HFFc6 (cell line): ENCODE results near the gene SLC22A2. TPM values are rescaled to one million over a fixed set of nuclear protein-coding genes. Genes with fewer than 3 reads are reported as not detected.

Experiments
- DNase-seq: peaks from one replicate; pipeline ENCODE4 v3.0.0-alpha.2; 2018
- H3K27ac Mint-ChIP-seq: 2 replicates; pipeline ENCODE4 v1.8.0; 2020; ENCODE audit warnings: mild to moderate bottlenecking, mixed read lengths
- H3K27me3 Mint-ChIP-seq: 2 replicates; pipeline ENCODE4 v1.8.0; 2021; ENCODE audit warnings: mild to moderate bottlenecking, moderate library complexity, mixed read lengths; ENCODE audit not compliant: insufficient read depth
- H3K36me3 Mint-ChIP-seq: 2 replicates; pipeline ENCODE4 v1.8.0; 2021; ENCODE audit warnings: low read depth, mixed read lengths
- H3K4me1 Mint-ChIP-seq: 2 replicates; pipeline ENCODE4 v1.8.0; 2020; ENCODE audit warnings: low read depth, mixed read lengths
- H3K4me3 Mint-ChIP-seq: 2 replicates; pipeline ENCODE4 v1.8.0; 2020; ENCODE audit warnings: mild to moderate bottlenecking, moderate library complexity, mixed read lengths
- H3K9me3 Mint-ChIP-seq: 2 replicates; pipeline ENCODE4 v1.8.0; 2020; ENCODE audit warnings: mild to moderate bottlenecking, mixed read lengths
- total RNA-seq, 6 experiments: library from RNA; stranded (reverse); fragmentation: NEBNext Ultra II Directional; extraction: Animal tissue kit (Norgen Biotek cat#: 25700); gene quantifications; 2 replicates in 1 of 6; 3 replicates in 5 of 6; pipeline ENCODE4 v1.2.3, GENCODE V29; 2021
- TF ChIP-seq, protein P1 (sequence below): fragments of 200-600 bp; sonication (generic); IDR thresholded peaks from 2 replicates; pipeline ENCODE4 v1.5.0; 2021; ENCODE audit warnings: antibody characterized with exemption, mild to moderate bottlenecking

Gene SLC22A2
- total RNA-seq, 6 experiments from 2014 or later = not detected

DNA sequence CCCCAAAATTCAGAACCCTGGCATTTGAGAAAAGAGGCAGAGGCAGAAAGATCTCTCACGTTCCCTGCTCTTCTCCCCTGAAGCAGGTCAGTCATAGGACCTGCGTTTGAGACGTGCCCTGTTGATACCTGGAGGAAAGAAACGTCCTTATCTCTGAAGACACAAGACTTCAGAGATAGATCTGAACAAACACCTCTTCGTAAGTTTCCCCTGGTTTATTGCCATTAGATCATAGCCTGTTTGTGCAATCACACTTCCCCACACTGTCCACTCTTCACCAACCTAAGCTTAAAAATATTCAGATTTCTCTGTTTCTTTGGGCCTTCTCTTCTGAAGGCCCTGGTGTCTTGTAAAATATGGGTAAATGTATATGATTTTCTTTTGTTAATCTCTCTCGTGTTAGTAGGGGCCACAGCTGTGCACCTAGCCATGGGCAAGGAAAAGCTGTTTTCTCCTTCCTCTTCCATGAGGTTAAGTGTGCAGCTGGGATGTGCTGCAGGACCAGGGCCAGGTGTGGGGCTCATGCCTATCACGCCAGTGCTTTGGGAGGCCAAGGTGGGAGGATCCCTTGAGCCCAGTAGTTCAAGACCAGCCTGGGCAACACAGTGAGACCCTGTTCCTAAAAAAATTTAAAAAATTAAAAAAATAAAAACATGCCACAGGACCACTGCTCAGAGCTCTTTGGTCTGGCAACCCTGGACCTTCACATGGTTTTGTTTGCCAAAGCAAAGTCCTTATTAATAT, 4.7 kb upstream of the SLC22A2 start:
- Mint-ChIP-seq H3K27me3 (peaks cover 9% of the 10 kb centered on the region), H3K4me3 (no peak overlapping the region)
- TF ChIP-seq, protein P1, sequence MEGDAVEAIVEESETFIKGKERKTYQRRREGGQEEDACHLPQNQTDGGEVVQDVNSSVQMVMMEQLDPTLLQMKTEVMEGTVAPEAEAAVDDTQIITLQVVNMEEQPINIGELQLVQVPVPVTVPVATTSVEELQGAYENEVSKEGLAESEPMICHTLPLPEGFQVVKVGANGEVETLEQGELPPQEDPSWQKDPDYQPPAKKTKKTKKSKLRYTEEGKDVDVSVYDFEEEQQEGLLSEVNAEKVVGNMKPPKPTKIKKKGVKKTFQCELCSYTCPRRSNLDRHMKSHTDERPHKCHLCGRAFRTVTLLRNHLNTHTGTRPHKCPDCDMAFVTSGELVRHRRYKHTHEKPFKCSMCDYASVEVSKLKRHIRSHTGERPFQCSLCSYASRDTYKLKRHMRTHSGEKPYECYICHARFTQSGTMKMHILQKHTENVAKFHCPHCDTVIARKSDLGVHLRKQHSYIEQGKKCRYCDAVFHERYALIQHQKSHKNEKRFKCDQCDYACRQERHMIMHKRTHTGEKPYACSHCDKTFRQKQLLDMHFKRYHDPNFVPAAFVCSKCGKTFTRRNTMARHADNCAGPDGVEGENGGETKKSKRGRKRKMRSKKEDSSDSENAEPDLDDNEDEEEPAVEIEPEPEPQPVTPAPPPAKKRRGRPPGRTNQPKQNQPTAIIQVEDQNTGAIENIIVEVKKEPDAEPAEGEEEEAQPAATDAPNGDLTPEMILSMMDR = no peak

DNA sequence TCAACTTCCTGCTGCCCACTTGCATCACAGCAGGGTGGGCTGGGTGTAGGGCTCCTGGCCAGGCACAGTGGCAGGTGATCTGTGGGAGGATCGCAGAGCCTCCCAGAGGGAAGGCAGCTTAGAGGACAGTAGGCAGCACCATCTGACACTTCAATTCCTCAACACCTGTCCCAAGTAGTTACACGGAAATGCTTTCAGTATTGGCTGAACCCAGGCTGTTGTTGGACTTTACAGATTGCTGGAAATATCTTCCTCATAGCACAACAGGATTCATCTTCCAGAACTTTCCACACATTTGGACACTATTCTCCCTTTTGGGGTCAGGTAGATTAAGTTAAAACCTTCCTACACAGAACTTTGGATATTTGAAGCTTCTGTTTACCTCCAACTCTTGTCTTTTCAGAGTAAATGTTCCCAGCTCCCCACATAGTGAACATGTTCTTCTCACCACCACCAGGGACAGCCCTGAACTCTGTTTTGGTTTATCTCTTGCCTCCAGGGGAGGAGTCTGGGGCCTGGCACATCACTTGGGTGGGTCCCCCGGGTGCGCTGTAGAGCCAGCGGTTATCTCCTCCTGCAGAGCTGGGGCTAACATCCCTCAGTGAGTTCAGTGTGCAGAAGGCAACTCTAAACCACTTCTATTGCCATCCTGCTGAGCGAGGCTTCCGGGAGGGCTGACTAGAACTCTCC, 3.5 kb upstream of the SLC22A2 start:
- Mint-ChIP-seq H3K4me3 (no peak overlapping the region), H3K9me3 (peaks cover 36% of the 10 kb centered on the region), H3K27ac (no peak overlapping the region), H3K36me3 (no peaks in the 10 kb centered on the region; the same call in 1 of the 2 replicates), H3K4me1 (no peaks in the 10 kb centered on the region), H3K27me3 (peaks cover 6% of the 10 kb centered on the region)
- TF ChIP-seq, protein P1 = no peak; the same call in 1 of the 2 replicates
- DNase-seq = no peak

More for the DNA sequence above, 4.7 kb upstream of the SLC22A2 start:
- no peak overlapping the region for H3K27ac Mint-ChIP-seq
- H3K4me1 Mint-ChIP-seq = no peaks in the 10 kb centered on the region
- no peak for DNase-seq
- H3K9me3 Mint-ChIP-seq = peaks cover 49% of the 10 kb centered on the region
- no peaks in the 10 kb centered on the region; the same call in 1 of the 2 replicates for H3K36me3 Mint-ChIP-seq

DNA sequence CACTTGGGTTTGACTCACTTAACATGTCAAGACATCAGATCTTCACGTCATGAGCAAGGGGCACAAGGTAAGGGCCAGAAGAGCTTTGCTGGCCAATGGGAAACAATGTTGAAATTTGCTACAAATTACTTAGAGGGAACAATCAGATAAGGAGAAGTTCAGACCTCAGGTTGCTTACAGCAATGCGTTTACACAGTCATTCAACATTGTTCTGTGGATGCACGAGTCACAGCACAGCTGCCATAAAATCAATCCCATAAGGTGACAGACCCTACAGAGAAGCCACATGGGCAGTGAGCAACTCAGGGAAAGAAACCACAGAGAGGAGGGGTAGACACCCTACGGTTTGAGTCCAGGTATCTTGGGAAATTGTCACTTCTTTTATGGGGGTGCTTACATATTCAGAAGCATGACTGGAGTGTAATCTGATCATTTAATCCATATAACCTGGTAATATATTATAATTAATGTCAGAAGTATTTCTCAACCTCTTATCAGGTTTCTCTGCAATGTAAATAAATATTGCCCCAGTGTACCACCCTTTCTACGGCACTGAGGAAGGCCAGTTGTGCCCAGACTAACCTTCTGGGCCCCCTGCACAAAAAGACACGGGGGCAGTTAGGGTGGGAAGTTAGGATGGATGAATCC, 2.3 kb upstream of the SLC22A2 start:
- TF ChIP-seq, protein P1 = no peak
- DNase-seq = no peak
- peaks cover 6% of the 10 kb centered on the region for H3K27me3 Mint-ChIP-seq

DNA sequence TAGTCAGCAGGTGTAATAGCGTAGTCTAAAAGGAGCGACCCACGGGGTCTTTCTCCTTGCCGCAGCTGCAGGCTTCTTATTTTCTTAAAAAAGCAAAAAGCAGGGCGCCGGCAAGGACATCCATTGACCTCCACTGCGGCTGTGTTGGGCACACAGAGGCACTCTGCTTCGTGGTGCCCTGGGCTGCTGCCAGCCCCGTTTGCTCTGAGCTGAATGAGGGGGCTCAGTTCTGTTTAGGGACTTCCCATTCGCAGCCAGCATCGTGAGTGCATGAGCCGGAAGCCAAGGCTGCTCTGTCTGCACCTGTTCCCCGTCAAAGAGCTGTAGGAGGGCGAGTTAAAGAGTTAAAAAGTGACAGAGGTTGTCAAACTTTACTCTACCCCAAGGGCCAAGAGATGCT, 1.7 kb upstream of the SLC22A2 start:
- Mint-ChIP-seq H3K27me3 (peaks cover 6% of the 10 kb centered on the region), H3K4me1 (no peaks in the 10 kb centered on the region), H3K9me3 (peaks cover 35% of the 10 kb centered on the region), H3K4me3 (no peak overlapping the region), H3K36me3 (no peaks in the 10 kb centered on the region), H3K27ac (no peak overlapping the region)
- no peak for DNase-seq
- TF ChIP-seq, protein P1 = no peak

More for the DNA sequence above, 2.3 kb upstream of the SLC22A2 start:
- no peaks in the 10 kb centered on the region for H3K36me3 Mint-ChIP-seq
- no peak overlapping the region for H3K27ac Mint-ChIP-seq
- H3K4me1 Mint-ChIP-seq = no peaks in the 10 kb centered on the region
- H3K9me3 Mint-ChIP-seq = peaks cover 35% of the 10 kb centered on the region
- H3K4me3 Mint-ChIP-seq = no peak overlapping the region

DNA sequence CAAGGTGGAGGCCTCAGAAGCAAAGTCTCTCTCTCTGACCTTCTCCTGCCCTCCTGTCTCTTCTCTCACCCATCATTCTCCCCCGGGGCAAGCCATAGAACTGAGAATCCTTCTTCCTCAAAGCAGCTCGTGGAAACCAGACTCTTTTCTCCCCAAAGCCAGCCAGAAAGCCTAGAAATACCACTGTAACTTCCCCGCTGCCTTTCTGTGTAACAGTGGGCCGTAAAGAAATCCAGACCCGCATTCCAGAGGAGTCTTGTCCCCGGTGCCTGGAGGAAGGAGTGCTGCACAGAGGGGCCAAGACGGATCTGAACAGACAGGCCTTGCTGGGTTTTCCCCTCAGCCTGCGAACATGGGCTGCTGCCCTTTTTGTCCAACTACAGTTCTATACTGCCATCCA, 977 bp upstream of the SLC22A2 start:
- no peak overlapping the region for H3K4me3 Mint-ChIP-seq
- H3K36me3 Mint-ChIP-seq = no peaks in the 10 kb centered on the region
- DNase-seq = no peak
- TF ChIP-seq, protein P1 = no peak
- H3K27ac Mint-ChIP-seq = no peak overlapping the region
- no peaks in the 10 kb centered on the region for H3K4me1 Mint-ChIP-seq
- peaks cover 6% of the 10 kb centered on the region for H3K27me3 Mint-ChIP-seq
- peaks cover 30% of the 10 kb centered on the region for H3K9me3 Mint-ChIP-seq
